DND-41 (cell line): ENCODE data around the gene LSMEM2.

ENCODE experiments used
- CTCF ChIP-seq: IDR thresholded peaks from 2 replicates; pipeline ENCODE4 v1.5.1; 2012; ENCODE audit warnings: borderline replicate concordance, low read length, moderate library complexity, mild to moderate bottlenecking; ENCODE audit not compliant: poor library complexity, severe bottlenecking; ENCODE audit errors: extremely low read depth
- EZH2 ChIP-seq: IDR thresholded peaks from 3 replicates; pipeline ENCODE4 v1.6.1; 2012; ENCODE audit warnings: borderline replicate concordance, low read depth, mild to moderate bottlenecking, moderate library complexity, low read length, inconsistent platforms; ENCODE audit not compliant: severe bottlenecking

- TF ChIP-seq CTCF (no peak), EZH2 (no peak)
Observed at GRCh38 chr3:50302095-50303012, 23.5 kb downstream of the LSMEM2 start.
